HepG2 (cell line): Measurements from ENCODE around the gene FIZ1. TPM values are rescaled to one million over a fixed set of nuclear protein-coding genes. Genes with fewer than 3 reads are reported as not detected.
A peak's percentile ranks its signal among the peaks of the same experiment; 100 is the strongest.

Experiments
- BCL6 ChIP-seq: IDR thresholded peaks from 2 replicates; pipeline ENCODE4 v1.6.1; 2016; ENCODE audit warnings: missing genetic modification reagents, missing compliant biosample characterization
- MXD4 ChIP-seq: IDR thresholded peaks from 2 replicates; pipeline ENCODE4 v1.6.1; 2016; ENCODE audit warnings: mild to moderate bottlenecking, missing biosample characterization, missing genetic modification reagents
- ZFP37 ChIP-seq: sonication (generic); formaldehyde crosslinking; IDR thresholded peaks from 2 replicates; pipeline ENCODE4 v1.4.0; 2020; ENCODE audit warnings: missing genetic modification reagents, borderline replicate concordance
- ZNF331 ChIP-seq: sonication (generic); formaldehyde crosslinking; IDR thresholded peaks from 2 replicates; pipeline ENCODE4 v1.4.0; 2020; ENCODE audit warnings: missing genetic modification reagents
- ZNF430 ChIP-seq: sonication (generic); formaldehyde crosslinking; IDR thresholded peaks from 2 replicates; pipeline ENCODE4 v1.9.0; 2021; ENCODE audit warnings: mild to moderate bottlenecking, missing genetic modification reagents
- ZNF652 ChIP-seq: IDR thresholded peaks from 2 replicates; pipeline ENCODE4 v1.6.1; 2016; ENCODE audit warnings: low read depth, borderline replicate concordance
- ZNF674 ChIP-seq: sonication (generic); formaldehyde crosslinking; IDR thresholded peaks from 2 replicates; pipeline ENCODE4 v1.5.0; 2020; ENCODE audit warnings: low read depth, mild to moderate bottlenecking, missing genetic modification reagents
- ZNF761 ChIP-seq: sonication (generic); formaldehyde crosslinking; conservative IDR thresholded peaks from 2 replicates; pipeline ENCODE4 v1.4.0; 2020; ENCODE audit warnings: mild to moderate bottlenecking, missing genetic modification reagents
- ZNF772 ChIP-seq: sonication (generic); formaldehyde crosslinking; IDR thresholded peaks from 2 replicates; pipeline ENCODE4 v1.5.0; 2020; ENCODE audit warnings: mild to moderate bottlenecking, missing genetic modification reagents
- ZSCAN21 ChIP-seq: sonication (generic); formaldehyde crosslinking; IDR thresholded peaks from 2 replicates; pipeline ENCODE4 v1.8.0; 2022; ENCODE audit warnings: mild to moderate bottlenecking, missing genetic modification reagents, moderate library complexity, borderline replicate concordance
- polyA plus RNA-seq, 8 experiments: library from polyadenylated mRNA; depleted of rRNA in 3 of 8; stranded (reverse) in 7 of 8; unstranded in 1 of 8; fragments of >200 nt; fragmentation: Illumina TruSeq in 4 of 8; extraction: Trizol in 4 of 8; gene quantifications; 2 replicates each; pipeline versions ENCODE4 v1.2.1 to v1.2.3, GENCODE V29; 2011 to 2016; ENCODE audit warnings: low read depth in 4 of 8, missing spikeins in 1 of 8, mixed read lengths in 1 of 8; ENCODE audit not compliant: insufficient read depth in 1 of 8
- total RNA-seq, 5 experiments: library from RNA; depleted of rRNA; stranded (reverse); fragments of >200 nt; fragmentation: Illumina TruSeq; extraction: Trizol; gene quantifications; 2 replicates each; pipeline ENCODE4 v1.2.3, GENCODE V29; 2016; ENCODE audit warnings: low read depth in 1 of 5
- TF ChIP-seq, protein P1 (sequence below): sonication (generic); formaldehyde crosslinking; IDR thresholded peaks from 2 replicates; pipeline ENCODE4 v1.4.0; 2020; ENCODE audit warnings: mild to moderate bottlenecking, missing genetic modification reagents
- TF ChIP-seq, protein P2 (sequence below): sonication (generic); formaldehyde crosslinking; IDR thresholded peaks from 2 replicates; pipeline ENCODE4 v1.4.0; 2020; ENCODE audit warnings: missing genetic modification reagents, low read depth, mild to moderate bottlenecking, borderline replicate concordance
- TF ChIP-seq, protein P3 (sequence below): sonication (generic); formaldehyde crosslinking; IDR thresholded peaks from 2 replicates; pipeline ENCODE4 v1.4.0; 2020; ENCODE audit warnings: missing genetic modification reagents, borderline replicate concordance
- TF ChIP-seq, protein P4 (sequence below): IDR thresholded peaks from 2 replicates; pipeline ENCODE4 v1.6.1; 2016; ENCODE audit warnings: missing compliant biosample characterization, missing genetic modification reagents, borderline replicate concordance
- TF ChIP-seq, protein P5 (sequence below): sonication (generic); formaldehyde crosslinking; IDR thresholded peaks from 2 replicates; pipeline ENCODE4 v1.9.0; 2022; ENCODE audit warnings: missing genetic modification reagents, mild to moderate bottlenecking, borderline replicate concordance
- TF ChIP-seq, protein P6 (sequence below): sonication (generic); formaldehyde crosslinking; IDR thresholded peaks from 2 replicates; pipeline ENCODE4 v1.4.0; 2020; ENCODE audit warnings: missing genetic modification reagents
- TF ChIP-seq, protein P7 (sequence below): sonication (generic); formaldehyde crosslinking; IDR thresholded peaks from 2 replicates; pipeline ENCODE4 v1.9.0; 2021; ENCODE audit warnings: missing genetic modification reagents, borderline replicate concordance

Gene FIZ1
- total and polyA plus RNA-seq, 2 of the 13 experiments (the other 11 are each of a cell fraction or from before 2014, with no cell fraction given), result 3.6 to 5.9 TPM

DNA sequence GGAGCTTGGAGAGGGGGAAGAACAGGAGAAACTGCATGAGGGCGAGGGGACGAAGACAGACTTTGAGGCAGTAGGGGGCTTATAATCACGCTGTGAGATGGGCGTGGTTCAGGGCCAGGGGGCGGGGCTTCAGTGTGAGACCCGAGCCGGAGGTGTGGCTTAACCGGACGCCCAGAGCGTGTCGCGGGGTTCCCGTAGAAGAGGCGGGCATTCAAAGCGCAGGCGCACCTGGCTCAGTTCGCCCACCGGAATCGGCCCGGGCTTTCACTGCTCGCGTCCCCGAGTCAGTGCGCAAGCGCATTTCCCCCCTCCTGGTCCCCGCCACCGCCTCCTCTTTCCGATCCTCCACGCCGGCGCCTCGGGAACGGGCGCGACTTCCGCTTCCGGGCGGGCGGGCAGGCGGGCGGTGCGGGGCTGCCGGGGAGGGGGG is 5.9 kb upstream of the FIZ1 start (continued):
- no peak for TF ChIP-seq ZSCAN21 (CRISPR knock-in tag)
- TF ChIP-seq, protein P1, sequence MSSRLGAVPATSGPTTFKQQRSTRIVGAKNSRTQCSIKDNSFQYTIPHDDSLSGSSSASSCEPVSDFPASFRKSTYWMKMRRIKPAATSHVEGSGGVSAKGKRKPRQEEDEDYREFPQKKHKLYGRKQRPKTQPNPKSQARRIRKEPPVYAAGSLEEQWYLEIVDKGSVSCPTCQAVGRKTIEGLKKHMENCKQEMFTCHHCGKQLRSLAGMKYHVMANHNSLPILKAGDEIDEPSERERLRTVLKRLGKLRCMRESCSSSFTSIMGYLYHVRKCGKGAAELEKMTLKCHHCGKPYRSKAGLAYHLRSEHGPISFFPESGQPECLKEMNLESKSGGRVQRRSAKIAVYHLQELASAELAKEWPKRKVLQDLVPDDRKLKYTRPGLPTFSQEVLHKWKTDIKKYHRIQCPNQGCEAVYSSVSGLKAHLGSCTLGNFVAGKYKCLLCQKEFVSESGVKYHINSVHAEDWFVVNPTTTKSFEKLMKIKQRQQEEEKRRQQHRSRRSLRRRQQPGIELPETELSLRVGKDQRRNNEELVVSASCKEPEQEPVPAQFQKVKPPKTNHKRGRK (CRISPR knock-in tag), result no peak
- TF ChIP-seq, protein P2, sequence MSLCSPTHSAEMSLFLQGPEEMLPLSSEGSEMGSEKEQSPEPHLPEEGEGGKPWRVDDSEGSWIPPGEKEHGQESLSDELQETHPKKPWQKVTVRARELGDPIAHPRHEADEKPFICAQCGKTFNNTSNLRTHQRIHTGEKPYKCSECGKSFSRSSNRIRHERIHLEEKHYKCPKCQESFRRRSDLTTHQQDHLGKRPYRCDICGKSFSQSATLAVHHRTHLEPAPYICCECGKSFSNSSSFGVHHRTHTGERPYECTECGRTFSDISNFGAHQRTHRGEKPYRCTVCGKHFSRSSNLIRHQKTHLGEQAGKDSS (CRISPR knock-in tag), result no peak
- TF ChIP-seq, protein P3, sequence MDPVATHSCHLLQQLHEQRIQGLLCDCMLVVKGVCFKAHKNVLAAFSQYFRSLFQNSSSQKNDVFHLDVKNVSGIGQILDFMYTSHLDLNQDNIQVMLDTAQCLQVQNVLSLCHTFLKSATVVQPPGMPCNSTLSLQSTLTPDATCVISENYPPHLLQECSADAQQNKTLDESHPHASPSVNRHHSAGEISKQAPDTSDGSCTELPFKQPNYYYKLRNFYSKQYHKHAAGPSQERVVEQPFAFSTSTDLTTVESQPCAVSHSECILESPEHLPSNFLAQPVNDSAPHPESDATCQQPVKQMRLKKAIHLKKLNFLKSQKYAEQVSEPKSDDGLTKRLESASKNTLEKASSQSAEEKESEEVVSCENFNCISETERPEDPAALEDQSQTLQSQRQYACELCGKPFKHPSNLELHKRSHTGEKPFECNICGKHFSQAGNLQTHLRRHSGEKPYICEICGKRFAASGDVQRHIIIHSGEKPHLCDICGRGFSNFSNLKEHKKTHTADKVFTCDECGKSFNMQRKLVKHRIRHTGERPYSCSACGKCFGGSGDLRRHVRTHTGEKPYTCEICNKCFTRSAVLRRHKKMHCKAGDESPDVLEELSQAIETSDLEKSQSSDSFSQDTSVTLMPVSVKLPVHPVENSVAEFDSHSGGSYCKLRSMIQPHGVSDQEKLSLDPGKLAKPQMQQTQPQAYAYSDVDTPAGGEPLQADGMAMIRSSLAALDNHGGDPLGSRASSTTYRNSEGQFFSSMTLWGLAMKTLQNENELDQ (CRISPR knock-in tag), result no peak
- TF ChIP-seq ZNF772, result no peak
- no peak for TF ChIP-seq ZNF430 (CRISPR knock-in tag)
- TF ChIP-seq, protein P4, sequence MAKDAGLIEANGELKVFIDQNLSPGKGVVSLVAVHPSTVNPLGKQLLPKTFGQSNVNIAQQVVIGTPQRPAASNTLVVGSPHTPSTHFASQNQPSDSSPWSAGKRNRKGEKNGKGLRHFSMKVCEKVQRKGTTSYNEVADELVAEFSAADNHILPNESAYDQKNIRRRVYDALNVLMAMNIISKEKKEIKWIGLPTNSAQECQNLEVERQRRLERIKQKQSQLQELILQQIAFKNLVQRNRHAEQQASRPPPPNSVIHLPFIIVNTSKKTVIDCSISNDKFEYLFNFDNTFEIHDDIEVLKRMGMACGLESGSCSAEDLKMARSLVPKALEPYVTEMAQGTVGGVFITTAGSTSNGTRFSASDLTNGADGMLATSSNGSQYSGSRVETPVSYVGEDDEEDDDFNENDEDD (CRISPR knock-in tag), result peak; percentile 58; the same call in 1 of the 2 replicates
- no peak for TF ChIP-seq ZNF761 (CRISPR knock-in tag)
- TF ChIP-seq, protein P5, sequence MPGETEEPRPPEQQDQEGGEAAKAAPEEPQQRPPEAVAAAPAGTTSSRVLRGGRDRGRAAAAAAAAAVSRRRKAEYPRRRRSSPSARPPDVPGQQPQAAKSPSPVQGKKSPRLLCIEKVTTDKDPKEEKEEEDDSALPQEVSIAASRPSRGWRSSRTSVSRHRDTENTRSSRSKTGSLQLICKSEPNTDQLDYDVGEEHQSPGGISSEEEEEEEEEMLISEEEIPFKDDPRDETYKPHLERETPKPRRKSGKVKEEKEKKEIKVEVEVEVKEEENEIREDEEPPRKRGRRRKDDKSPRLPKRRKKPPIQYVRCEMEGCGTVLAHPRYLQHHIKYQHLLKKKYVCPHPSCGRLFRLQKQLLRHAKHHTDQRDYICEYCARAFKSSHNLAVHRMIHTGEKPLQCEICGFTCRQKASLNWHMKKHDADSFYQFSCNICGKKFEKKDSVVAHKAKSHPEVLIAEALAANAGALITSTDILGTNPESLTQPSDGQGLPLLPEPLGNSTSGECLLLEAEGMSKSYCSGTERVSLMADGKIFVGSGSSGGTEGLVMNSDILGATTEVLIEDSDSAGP (CRISPR knock-in tag), result no peak
- no peak for TF ChIP-seq MXD4 (CRISPR knock-in tag)
- TF ChIP-seq, protein P6, sequence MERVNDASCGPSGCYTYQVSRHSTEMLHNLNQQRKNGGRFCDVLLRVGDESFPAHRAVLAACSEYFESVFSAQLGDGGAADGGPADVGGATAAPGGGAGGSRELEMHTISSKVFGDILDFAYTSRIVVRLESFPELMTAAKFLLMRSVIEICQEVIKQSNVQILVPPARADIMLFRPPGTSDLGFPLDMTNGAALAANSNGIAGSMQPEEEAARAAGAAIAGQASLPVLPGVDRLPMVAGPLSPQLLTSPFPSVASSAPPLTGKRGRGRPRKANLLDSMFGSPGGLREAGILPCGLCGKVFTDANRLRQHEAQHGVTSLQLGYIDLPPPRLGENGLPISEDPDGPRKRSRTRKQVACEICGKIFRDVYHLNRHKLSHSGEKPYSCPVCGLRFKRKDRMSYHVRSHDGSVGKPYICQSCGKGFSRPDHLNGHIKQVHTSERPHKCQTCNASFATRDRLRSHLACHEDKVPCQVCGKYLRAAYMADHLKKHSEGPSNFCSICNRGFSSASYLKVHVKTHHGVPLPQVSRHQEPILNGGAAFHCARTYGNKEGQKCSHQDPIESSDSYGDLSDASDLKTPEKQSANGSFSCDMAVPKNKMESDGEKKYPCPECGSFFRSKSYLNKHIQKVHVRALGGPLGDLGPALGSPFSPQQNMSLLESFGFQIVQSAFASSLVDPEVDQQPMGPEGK (CRISPR knock-in tag), result peak; percentile 75
- TF ChIP-seq ZNF331 (CRISPR knock-in tag), result no peak; the same call in 1 of the 2 replicates
- 0 out of 2 replicates have a peak, but pooled peaks have one; percentile 16 for TF ChIP-seq BCL6 (CRISPR knock-in tag)
- no peak for TF ChIP-seq ZNF652 (CRISPR knock-in tag)
- no peak for TF ChIP-seq ZFP37 (CRISPR knock-in tag)
- TF ChIP-seq, protein P7, sequence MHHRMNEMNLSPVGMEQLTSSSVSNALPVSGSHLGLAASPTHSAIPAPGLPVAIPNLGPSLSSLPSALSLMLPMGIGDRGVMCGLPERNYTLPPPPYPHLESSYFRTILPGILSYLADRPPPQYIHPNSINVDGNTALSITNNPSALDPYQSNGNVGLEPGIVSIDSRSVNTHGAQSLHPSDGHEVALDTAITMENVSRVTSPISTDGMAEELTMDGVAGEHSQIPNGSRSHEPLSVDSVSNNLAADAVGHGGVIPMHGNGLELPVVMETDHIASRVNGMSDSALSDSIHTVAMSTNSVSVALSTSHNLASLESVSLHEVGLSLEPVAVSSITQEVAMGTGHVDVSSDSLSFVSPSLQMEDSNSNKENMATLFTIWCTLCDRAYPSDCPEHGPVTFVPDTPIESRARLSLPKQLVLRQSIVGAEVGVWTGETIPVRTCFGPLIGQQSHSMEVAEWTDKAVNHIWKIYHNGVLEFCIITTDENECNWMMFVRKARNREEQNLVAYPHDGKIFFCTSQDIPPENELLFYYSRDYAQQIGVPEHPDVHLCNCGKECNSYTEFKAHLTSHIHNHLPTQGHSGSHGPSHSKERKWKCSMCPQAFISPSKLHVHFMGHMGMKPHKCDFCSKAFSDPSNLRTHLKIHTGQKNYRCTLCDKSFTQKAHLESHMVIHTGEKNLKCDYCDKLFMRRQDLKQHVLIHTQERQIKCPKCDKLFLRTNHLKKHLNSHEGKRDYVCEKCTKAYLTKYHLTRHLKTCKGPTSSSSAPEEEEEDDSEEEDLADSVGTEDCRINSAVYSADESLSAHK, result no peak
- no peak for TF ChIP-seq ZNF674
